ENCODE data around the gene RPEL1. TPM values are rescaled to one million over a fixed set of nuclear protein-coding genes. Genes with fewer than 3 reads are reported as not detected.
"Not testable (repeated sequence)": the region's sequence is repeated elsewhere in the genome, so short reads cannot be mapped to it uniquely, and the experiment has no call there.

The RPEL1 gene
- total RNA-seq, 6 experiments from 2014 or later: 0.14 TPM; not detected in 5

DNA sequence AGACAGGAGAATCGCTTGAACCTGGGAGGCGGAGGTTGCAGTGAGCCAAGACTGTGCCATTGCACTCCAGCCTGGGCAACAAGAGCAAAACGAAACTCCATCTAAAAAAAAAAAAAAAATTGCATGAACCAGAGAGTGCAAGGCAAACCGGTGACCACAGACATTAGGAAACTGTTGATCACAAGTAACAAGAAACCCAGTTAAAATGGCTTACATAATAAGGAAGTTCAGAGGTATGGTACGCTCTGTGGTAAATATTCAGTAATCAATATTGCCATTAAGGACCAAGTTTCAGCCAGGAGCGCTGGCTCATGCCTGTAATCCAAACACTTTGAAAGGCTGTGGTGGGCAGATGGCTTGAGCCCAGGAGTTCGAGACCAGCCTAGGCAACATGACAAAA lies 43.4 kb upstream of the RPEL1 start:
- Mint-ChIP-seq H3K9me3 (no peaks in the 10 kb centered on the region), H3K4me1 (ENCODE audit: low read depth) (peaks cover 25% of the 10 kb centered on the region), H3K27ac (no peak overlapping the region), H3K4me3 (no peak overlapping the region), H3K27me3 (ENCODE audit: insufficient read depth) (0 out of 2 replicates have a peak, but pooled peaks cover 1% of the 10 kb centered on the region), H3K36me3 (ENCODE audit: low read depth) (no peaks in the 10 kb centered on the region)
- TF ChIP-seq, protein P1, sequence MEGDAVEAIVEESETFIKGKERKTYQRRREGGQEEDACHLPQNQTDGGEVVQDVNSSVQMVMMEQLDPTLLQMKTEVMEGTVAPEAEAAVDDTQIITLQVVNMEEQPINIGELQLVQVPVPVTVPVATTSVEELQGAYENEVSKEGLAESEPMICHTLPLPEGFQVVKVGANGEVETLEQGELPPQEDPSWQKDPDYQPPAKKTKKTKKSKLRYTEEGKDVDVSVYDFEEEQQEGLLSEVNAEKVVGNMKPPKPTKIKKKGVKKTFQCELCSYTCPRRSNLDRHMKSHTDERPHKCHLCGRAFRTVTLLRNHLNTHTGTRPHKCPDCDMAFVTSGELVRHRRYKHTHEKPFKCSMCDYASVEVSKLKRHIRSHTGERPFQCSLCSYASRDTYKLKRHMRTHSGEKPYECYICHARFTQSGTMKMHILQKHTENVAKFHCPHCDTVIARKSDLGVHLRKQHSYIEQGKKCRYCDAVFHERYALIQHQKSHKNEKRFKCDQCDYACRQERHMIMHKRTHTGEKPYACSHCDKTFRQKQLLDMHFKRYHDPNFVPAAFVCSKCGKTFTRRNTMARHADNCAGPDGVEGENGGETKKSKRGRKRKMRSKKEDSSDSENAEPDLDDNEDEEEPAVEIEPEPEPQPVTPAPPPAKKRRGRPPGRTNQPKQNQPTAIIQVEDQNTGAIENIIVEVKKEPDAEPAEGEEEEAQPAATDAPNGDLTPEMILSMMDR (IDR thresholded peaks at IDR 0.05): no peak
- DNase-seq: no peak

- Mint-ChIP-seq H3K4me1 (ENCODE audit: low read depth) (peaks cover 14% of the 10 kb centered on the region), H3K36me3 (ENCODE audit: low read depth) (no peaks in the 10 kb centered on the region), H3K4me3 (no peak overlapping the region), H3K27me3 (ENCODE audit: insufficient read depth) (peaks cover 1% of the 10 kb centered on the region; the same call in 1 of the 2 replicates), H3K9me3 (no peaks in the 10 kb centered on the region), H3K27ac (no peak overlapping the region)
- no peak for DNase-seq
- TF ChIP-seq, protein P1 (IDR thresholded peaks at IDR 0.05): no peak
Observed at GRCh38 chr10:103203466-103203865, 42.2 kb upstream of the RPEL1 start.

- Mint-ChIP-seq H3K4me1 (ENCODE audit: low read depth) (peaks cover 11% of the 10 kb centered on the region), H3K27me3 (ENCODE audit: insufficient read depth) (peaks cover 1% of the 10 kb centered on the region; the same call in 1 of the 2 replicates), H3K36me3 (ENCODE audit: low read depth) (no peaks in the 10 kb centered on the region), H3K4me3 (no peak overlapping the region), H3K9me3 (no peaks in the 10 kb centered on the region), H3K27ac (no peak overlapping the region)
- TF ChIP-seq, protein P1 (IDR thresholded peaks at IDR 0.05): no peak
- no peak for DNase-seq
Observed at GRCh38 chr10:103204353-103205255, 41.1 kb upstream of the RPEL1 start.

- not testable (repeated sequence) for H3K4me3 Mint-ChIP-seq; H3K36me3 Mint-ChIP-seq (ENCODE audit: low read depth); H3K27me3 Mint-ChIP-seq (ENCODE audit: insufficient read depth); H3K9me3 Mint-ChIP-seq; H3K27ac Mint-ChIP-seq; DNase-seq
- peaks cover 11% of the 10 kb centered on the region for H3K4me1 Mint-ChIP-seq (ENCODE audit: low read depth)
Observed at GRCh38 chr10:103205401-103205800, 40.3 kb upstream of the RPEL1 start.

DNA sequence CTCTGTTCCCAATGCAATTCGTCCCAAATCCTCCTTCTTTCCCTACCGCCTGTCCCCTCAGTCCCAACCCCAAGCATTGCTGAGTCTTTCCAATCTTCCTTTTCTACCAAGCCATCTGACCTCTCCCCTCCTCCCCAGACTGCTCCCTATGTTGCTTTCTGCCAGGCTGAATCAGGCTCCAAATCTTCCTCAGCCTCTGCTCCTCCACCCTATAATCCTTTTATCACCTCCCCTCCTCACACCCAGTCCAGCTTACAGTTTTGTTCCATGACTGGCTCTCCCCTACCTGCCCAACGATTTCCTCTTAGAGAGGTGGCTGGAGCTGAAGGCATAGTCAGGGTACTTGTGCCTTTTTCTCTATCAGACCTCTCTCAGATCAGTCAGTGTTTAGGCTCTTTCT lies 39.0 kb upstream of the RPEL1 start:
- not testable (repeated sequence) for H3K27ac Mint-ChIP-seq; H3K36me3 Mint-ChIP-seq (ENCODE audit: low read depth); H3K4me3 Mint-ChIP-seq; H3K9me3 Mint-ChIP-seq; H3K27me3 Mint-ChIP-seq (ENCODE audit: insufficient read depth); DNase-seq
- peaks cover 11% of the 10 kb centered on the region for H3K4me1 Mint-ChIP-seq (ENCODE audit: low read depth)

DNA sequence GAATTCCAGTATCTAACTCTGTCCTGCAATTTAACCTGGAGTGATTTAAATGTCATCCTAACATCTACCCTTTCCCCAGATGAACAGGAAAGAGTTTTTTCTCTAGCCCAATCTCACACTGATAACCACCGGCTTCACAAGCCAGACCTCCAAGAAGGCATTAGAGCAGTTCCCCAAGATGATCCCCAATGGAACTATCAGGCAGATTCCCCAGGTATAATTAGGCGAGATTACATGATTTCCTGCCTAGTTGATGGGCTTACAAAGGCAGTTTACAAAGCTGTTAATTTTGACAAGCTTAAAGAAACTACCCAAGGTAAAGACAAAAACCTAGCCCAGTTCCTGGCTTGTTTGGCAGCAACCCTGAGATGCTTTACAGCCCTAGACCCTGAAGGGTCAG lies 38.5 kb upstream of the RPEL1 start:
- Mint-ChIP-seq H3K9me3 (peaks cover 6% of the 10 kb centered on the region), H3K36me3 (ENCODE audit: low read depth) (peaks cover 5% of the 10 kb centered on the region; the same call in 1 of the 2 replicates), H3K27me3 (ENCODE audit: insufficient read depth) (peaks cover 1% of the 10 kb centered on the region; the same call in 1 of the 2 replicates), H3K4me1 (ENCODE audit: low read depth) (peaks cover 11% of the 10 kb centered on the region), H3K4me3 (no peak overlapping the region), H3K27ac (no peak overlapping the region)
- TF ChIP-seq, protein P1 (IDR thresholded peaks at IDR 0.05): no peak
- no peak for DNase-seq

DNA sequence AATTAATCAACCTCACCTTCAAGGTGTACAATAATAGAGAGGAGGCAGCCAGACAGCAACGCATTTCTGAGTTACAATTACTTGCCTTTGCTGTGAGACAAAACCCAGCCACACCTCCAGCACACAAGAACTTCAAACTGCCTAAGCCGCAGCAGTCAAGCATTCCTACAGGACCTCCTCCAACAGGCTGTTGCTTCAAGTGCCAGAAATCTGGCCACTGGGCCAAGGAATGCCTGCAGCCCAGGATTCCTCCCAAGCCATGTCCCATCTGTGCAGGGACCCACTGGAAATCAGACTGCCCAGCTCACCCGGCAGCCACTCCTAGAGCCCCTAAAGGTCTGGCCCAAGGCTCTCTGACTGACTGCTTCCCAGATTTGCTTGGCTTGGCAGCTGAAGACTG lies 38.0 kb upstream of the RPEL1 start:
- H3K4me3 Mint-ChIP-seq; H3K27me3 Mint-ChIP-seq (ENCODE audit: insufficient read depth); H3K9me3 Mint-ChIP-seq; H3K36me3 Mint-ChIP-seq (ENCODE audit: low read depth); H3K27ac Mint-ChIP-seq: not testable (repeated sequence)
- H3K4me1 Mint-ChIP-seq (ENCODE audit: low read depth): peaks cover 11% of the 10 kb centered on the region
- DNase-seq: peak; percentile 16

- not testable (repeated sequence) for DNase-seq; H3K27me3 Mint-ChIP-seq (ENCODE audit: insufficient read depth); H3K4me3 Mint-ChIP-seq; H3K27ac Mint-ChIP-seq
- Mint-ChIP-seq H3K4me1 (ENCODE audit: low read depth) (peaks cover 11% of the 10 kb centered on the region), H3K36me3 (ENCODE audit: low read depth) (peaks cover 24% of the 10 kb centered on the region), H3K9me3 (peaks cover 13% of the 10 kb centered on the region)
Observed at GRCh38 chr10:103210262-103210661, 35.4 kb upstream of the RPEL1 start.

All from HFFc6 (cell line).